NCI-H510A (cell line): ENCODE data around the gene WDFY2.
A peak's percentile ranks its signal among the peaks of the same experiment; 100 is the strongest.
"Not testable (repeated sequence)": the region's sequence is repeated elsewhere in the genome, so short reads cannot be mapped to it uniquely, and the experiment has no call there.

Experiments
- DNase-seq: peaks from one replicate; lab custom pipeline; 2025; lab: John Stamatoyannopoulos, UW

The WDFY2 gene

DNA sequence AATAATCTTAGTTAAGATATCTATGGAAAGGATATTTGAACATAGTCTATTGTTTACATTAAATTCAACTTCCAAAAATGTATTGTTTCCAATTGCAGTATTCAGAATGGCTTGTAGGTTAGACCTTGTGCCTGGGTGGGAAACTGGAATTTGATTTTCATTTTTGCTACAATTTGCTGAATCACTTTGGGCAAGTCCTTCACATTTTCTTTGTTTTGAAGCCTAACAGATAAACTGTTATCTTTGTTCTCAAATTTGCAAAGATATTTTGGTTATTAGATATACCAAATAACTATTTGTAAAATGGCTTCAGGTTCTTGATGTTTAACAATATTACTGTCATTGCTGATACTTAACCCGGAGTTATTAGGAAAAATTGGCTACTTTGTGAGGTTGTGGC is 82.6 kb downstream of the WDFY2 start:
- DNase-seq, result no peak

DNA sequence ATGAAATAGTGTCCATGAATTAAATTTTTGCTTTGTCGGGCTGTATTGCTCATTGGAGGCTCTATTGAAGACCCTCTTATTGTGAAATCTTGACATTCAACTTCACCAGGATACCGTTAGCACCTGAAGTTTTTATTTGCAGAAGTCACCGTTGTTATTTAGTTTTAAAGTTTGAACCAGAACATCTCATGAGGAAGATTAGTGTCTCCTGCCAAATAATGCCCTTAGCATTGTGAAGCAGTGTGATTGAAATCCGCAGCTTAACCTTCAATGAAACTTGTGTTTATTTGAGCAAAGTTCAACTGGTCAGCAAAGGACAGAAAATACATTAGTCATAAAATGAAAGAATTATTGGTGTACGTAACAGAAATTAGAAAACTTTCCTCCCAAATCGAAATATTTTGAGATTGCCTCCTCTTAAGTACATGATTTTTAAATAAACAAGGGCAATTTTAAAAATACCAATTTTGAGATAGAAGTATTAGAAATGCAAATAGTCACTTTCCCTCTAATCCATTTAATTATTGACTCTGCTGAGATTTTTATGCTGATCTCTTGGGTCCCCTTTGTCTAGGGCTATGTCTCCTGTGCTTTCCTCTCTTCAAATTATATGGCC is 84.4 kb downstream of the WDFY2 start:
- no peak for DNase-seq

DNA sequence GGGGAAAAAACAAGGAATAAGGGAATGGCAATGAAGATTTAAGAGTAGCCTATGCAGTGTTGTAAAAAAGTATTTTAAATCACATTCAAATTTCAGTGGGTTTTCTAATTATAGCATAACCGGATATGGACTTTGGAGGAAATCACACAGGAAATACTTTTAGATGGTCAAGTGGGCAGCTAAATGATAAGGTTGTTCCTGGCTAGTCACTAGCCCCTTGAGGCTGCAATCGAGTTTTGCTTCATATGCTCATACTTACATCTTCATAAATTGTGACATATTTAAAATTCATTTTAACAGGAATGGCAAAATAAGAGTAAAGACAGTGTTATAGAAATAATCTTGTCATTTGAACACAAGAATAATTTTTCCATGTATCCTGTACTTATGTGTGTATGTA is 88.9 kb downstream of the WDFY2 start:
- no peak for DNase-seq

DNA sequence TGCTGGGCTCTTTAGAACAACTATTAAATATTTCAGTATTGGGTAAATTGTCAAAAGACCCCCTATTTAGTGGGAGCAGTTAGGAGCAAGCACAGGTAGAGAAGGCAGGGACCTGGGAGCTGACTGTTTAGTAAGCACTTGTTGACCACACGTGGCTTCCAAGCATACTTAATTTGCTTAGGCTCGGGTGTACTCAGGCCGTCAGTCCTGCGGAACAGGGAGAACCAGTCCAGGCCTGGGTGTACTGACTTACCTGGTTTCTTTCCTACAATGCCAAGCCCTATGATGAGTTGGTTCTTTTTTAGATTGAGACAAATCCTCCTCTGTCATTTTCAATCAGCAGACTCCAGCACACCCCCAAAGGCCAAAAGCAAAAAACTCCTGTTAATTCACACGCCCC is 90.0 kb downstream of the WDFY2 start:
- DNase-seq, result peak; percentile 77

DNA sequence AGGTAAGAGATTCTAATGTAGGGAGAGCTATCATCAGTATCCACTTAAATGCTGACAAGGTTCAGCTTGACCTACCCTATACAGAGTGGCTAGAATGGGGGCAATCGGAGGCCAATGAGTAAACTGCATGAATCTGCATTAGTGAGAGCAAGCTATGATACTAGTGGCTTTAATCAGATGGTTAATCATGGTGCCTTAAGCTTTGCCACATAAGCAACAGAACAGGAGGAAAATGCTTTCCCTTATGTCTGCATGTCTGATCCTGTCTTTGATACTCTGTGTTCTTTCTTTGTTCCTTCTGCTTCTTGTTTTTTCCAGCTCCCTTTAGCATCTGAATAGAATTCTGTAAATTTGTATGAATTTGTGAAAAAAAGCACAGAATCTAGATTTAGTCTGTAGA is 91.1 kb downstream of the WDFY2 start:
- no peak for DNase-seq

DNA sequence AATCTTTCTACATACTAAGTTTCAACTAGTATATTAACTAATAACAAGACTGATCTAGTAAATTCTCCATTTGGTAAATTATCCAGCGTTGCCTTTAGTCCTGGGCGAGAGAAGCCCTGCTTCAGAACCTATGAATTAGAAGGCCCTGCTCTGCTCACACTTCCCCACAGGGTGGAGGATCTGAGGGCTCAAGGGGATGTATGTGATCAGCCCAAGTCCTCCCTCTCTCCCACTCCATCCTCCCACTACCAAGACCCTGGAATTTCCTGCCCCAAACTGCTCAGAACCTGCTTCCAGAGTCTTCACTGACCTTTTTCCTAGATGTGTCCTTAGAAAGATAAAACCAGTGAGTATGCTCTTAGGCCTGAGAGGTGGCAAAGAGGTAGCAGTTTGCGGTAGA is 91.6 kb downstream of the WDFY2 start:
- DNase-seq, result no peak

DNA sequence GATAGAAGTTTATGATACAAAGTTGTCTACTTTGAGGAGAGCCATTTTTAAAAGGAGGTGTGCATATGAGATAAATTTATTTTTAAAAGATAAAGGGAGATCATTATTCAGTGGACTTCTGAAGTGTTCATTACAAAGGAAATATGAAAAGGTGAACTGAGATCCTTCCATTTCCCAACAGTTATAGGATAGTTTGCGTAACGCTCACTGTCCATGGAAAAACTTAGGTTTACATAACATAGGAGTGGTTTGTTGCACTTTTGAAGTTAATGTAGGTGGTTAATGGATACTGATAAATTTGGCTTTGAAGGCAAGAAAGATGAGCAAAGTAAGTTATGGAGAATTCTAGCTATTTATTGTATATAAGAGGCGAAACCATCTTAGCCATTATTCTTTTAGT is 92.5 kb downstream of the WDFY2 start:
- no peak for DNase-seq

DNA sequence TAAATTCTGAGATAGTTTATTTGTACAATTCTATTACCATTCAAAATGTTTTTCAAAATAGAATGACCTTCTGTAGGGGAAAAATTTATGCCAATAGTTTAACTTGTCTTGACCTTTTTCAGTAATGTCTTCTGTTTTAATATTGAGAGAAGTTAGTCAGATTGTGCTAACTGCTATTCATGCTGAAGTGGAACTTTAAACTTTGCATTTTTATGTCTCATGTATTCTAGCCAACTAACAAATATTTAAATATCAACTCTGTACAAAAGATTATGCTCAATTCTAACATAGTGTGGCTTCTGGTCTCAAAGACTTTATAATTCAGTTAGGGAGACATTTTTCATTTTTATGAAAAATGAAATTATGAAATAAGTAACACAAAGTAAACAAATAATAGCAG is 94.2 kb downstream of the WDFY2 start:
- no peak for DNase-seq

DNA sequence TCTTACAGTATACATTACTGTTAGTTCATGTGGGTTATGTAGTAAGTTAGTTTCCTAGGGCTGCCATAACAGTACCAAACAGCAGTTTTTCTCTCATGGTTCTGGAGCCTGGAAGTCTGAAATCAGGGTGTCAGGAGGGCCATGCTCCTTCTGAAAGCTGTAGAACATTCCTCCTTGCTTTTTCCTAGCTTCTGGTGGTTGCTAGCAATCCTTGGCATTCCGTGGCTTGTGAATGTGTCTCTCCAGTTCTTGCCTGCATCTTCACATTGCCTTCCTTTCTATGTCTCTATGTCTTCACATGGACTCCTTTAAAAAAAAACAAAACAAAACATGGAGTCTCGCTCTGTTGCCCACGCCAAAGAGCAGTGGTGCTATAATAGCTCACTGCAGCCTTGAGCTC is 95.4 kb downstream of the WDFY2 start:
- no peak for DNase-seq

DNA sequence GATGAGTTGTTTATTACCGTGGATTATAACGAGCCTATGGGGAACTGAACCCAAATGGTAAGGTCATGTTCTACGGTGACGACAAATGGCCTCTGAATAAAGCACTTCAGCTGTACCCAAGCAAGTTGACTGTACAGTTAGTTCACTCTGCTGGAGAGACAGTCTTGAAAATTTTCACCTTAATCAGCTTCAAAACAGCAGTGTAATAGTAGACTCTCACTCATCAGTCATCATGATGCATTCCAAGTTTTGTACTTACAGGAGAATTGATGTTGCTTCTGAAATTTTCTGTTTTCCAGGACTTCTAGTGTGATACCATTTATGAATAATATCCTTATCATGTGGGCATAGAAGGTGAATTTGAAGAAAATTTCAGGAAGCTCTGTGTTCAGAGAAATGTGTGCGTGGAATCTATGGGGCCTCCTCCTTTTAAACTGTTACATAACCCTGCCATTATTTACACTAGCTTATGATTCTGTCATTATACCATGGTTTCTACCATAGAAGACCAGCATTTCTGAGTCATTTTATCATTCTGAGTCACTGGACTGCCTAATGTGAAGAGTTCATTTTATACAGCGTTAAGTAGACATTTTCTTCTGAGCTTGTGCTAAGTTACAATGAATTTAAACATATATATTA is 96.9 kb downstream of the WDFY2 start:
- DNase-seq, result no peak

DNA sequence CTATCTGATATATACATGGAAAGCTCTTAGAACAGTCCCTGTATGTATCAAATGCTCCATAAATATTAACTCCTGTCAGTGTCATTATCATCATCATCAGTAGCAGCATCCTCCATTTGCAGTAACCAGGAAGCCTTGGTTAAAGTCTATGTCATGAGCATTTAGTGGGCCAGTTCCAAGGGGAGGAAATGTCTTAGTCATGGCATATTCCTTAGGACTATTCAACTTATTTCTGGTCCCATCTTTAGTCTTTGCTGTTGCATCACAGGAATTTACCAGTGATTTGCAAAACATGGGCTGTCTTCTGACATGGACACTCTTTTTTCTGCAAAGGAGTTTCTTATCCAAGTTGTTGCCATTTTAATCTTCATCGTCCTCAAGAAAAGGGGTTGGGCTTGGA is 98.4 kb downstream of the WDFY2 start:
- no peak for DNase-seq

DNA sequence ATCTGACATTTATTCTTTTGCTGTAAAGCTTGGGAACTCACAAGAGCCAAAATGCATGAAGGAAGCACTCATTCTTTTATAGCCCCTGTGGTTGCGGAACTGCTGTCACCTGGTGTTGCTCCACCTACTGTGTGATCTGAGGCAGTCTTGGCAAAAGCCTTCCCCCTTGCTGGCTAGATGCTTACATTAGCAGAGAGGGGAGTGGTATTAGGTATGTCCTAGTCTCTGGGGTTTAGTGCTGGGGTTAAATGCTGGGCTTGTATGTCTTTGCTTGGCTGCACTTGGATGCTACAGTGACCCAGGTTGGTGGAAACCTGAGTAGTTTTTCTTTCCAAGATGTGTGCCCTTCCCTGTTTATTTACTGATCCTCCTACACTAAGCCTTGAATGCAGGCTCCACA is 99.3 kb downstream of the WDFY2 start:
- DNase-seq, result no peak

DNA sequence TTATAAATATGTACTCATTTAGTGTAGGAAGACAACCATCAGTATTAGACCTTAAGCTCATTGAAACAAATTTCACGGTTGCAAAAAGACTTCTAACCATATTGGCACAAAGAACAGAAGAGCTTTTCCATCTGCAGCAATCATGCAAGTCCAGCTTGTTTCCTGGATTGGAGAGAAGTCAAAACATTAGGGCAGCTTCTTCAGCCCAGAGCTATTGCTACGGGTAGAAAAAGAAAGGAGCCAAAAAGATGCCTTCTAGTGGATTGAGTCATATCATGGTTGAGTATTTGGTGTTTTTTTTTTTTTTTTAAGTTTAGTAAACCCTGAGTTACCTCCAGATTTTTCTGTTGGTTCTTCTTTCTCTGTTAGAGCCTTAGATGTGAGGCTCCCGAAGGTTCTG is 99.8 kb downstream of the WDFY2 start:
- DNase-seq, result no peak

DNA sequence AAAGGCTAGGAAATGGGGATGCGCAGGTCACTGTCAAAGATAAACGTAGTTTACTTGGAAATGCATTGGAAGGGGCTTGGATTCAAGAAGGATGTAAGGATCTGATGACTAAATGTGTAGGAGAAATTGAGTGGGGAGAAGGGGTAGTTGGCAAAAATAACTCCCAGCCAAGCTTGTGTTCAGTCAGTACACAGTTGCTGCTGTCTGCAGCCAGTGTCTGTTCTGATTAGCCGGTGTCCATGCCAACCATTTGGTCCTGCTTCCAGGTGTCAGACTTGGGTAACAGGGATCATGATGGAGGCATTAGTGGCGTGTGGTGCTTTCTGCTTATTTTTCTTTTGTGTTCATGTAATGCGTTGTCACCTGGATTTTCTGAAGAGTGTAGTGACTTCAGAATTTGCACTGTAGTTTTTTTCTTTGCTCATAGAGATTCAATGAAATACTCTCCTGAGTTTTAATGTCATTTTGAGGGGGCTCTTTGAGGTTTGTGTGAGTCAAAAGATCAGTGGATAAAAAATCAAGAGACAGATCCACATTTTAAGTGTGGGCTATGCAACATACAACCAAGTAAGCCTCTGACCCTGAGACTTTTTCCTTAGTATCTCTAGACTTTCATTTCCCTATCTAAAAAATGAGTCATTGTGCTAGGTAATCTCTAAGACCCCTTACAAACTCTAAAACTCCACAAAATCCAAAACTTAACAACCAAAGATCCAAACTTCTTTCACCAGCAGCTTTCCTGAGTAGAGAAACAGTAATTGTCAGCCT is 103.9 kb downstream of the WDFY2 start:
- no peak for DNase-seq

DNA sequence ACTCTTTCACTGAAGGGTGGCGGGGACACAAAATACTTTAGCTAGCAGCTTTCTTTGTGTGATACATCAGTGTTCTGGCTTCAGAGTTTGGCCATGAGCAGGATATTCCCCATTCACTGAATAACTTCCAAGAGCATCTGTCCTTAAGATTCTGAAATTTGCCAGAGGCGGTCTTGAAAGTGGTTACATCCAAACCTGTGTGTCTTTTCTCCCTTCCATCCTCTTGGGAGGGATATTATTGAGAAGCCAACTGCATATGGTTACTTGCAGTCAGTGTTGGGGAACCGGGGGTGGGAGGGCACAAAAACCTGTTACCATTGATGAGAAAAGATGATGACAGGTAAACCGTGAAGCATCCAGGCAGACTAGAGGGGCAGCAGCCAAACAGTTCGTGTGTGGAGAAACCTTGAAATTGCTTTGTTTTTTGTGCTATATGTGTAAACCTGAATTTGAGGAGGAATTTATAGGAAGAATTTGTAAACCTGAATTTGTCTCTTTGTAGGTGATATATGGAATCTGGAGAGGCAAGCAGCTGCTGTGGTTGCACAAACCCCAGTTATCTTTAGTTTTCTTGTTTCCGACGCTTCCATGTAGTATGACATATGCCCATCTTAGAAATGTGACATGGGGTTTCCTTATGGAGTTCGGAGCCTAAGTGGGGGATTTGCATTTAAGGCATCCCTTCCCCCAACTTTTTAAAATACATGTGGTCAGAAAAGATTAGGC is 104.8 kb downstream of the WDFY2 start:
- no peak for DNase-seq

DNA sequence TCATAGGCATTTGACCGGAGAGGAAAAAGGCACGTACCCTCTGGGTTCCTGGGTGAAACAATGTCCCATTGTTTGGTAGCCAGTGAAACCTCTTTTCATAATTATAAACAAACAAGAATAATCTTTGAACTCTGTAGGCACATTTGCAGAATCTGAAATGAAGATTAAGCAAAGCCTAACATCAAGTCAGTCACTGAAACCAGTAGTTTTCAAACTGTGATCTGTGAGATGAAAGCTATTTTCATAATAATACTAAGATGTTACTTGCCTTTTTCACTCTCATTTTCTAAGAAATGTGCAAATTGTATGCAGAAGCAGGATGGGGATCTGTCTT is 105.4 kb downstream of the WDFY2 start:
- no peak for DNase-seq

DNA sequence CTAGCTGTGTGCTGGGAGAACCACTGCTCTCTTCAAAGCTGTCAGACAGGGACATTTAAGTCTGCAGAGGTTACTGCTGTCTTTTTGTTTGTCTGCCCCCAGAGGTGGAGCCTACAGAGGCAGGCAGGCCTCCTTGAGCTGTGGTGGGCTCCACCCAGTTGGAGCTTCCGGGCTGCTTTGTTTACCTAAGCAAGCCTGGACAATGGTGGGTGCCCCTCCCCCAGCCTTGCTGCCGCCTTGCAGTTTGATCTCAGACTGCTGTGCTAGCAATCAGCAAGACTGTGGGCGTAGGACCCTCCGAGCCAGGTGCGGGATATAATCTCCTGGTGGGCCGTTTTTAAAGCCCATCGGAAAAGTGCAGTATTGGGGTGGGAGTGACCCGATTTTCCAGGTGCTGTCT is 111.4 kb downstream of the WDFY2 start:
- DNase-seq, result not testable (repeated sequence)

DNA sequence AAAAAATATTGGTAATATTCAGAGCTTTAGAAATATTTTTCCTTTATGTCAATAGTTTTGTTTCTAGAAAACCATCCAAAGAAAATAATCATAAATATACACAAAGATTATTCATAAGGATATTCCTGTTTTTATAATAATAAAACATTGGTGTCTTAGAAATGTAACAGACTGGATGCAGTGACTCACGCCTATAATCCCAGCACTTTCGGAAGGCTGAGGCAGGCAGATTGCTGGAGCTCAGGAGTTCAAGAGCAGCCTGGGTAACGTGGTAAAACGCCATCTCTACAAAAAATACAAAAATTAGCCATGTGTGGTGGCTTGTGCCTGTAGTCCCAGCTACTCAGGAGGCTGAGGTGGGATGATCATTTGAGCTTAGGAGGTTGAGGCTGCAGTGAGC is 112.9 kb downstream of the WDFY2 start:
- DNase-seq, result no peak

DNA sequence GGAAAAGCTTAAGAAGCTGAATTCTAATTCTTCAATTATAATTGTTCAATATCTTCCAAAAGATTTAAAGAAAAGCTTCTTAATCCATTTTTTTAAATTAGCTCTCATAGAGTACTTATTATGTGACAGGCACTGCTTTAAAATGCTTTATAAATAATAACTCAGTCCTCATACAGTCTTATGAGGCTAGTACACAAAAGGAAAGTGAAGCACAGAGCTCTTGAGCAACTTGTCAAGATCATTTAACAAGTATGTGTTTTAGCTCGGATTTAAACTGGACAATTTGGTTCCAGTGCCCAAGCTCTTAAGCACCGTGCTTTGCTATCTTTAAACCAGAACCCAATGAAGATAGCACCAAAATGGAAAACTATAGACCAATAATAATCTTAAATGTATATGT is 113.6 kb downstream of the WDFY2 start:
- no peak for DNase-seq

DNA sequence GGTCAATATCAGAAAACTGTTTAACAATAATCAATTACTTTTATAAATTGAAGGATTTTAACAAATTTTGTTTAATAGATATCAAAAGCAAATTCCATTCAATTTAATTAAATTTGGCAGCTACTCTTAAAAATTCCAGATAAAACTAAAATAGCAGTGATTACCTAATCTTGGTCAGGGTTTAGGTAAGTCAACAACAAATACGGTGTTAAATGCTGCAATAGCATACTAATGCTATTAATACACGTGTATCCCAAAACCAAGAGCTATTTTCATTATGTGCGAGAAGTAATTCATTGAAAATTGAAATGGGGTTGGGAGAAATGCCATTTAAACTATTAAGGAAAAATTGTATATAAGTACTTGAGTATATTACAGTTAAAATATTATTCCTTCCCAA is 114.1 kb downstream of the WDFY2 start:
- no peak for DNase-seq

DNA sequence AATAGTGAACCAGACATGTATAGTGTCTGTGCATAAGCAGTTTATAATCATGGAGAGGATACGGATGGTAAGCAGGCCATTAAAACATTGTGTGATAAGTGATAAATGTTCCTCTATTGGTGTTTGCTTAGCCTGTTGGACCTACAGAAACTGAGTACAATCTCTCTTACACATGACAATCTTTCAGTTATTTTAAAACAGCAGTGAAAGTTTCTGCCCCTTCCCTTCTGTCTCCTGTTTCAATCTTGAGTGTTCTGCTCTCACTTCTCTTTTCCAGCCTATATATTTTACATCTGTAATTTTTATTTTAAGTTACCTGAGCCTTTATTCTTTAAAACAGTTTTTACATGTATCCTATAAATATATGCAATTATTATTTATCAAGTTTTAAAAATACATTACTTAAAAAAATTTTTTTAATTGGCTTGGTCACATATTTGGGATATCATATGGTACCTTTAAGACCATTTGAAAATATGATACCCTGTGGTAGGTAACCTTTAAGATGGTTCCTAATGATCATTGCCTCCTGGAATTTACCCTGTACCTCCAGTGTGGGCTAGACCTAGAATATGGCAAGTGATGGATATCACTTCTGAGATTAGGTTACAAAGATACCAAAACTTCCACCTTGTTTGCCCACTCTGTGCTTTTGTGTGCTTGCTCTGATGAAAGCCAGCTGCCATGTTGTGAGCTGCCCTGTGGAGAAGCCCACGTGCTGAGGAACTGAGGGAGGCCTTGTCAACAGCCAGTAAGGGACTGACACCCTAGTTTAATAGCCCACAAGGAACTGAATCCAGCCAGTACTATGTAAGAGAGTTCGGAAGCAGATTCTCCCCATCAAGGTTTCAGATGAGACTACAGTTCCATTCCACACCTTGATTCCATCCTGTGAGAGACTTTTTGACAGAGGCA is 120.4 kb downstream of the WDFY2 start:
- no peak for DNase-seq

DNA sequence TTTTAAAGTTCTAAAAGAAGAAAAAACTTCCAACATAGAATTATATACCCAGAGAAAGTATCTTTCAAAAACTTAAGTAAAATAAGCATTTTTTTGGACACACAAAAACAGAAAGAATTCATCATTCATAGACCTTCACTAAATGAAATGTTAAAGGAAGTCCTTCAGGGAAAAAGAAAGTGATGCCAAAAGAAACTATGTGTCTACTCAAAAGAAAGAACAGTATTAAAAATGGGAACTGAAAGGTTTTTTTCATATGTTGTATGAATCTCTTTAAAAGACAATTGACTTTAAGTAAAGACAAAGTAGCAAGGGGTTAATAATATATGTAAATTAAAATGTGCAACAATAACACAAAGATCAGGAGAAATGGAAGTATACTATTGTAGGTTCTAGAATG is 123.2 kb downstream of the WDFY2 start:
- no peak for DNase-seq
